CD4-positive, alpha-beta T cell treated with Interleukin-1 beta for 1 hour (primary cell): ENCODE results near the gene FLOT1.
A peak's percentile ranks its signal among the peaks of the same experiment; 100 is the strongest.
"Not testable (repeated sequence)": the region's sequence is repeated elsewhere in the genome, so short reads cannot be mapped to it uniquely, and the experiment has no call there.

Source experiments
- DNase-seq, 2 donors: peaks; one replicate each; pipeline ENCODE4 v3.0.0-alpha.2; 2020 to 2022

FLOT1 gene

GRCh38 chr6:30722280-30723112 lies 20.0 kb downstream of the FLOT1 start:
- DNase-seq = peak; percentile 79 to 86

GRCh38 chr6:30722025-30722279 lies 20.5 kb downstream of the FLOT1 start:
- peak; percentile 25 to 43 for DNase-seq

GRCh38 chr6:30721198-30722024 lies 21.1 kb downstream of the FLOT1 start:
- peak; percentile 94 to 95 for DNase-seq

GRCh38 chr6:30720738-30721197 lies 21.7 kb downstream of the FLOT1 start:
- peak; percentile 51 to 62 for DNase-seq

GRCh38 chr6:30719791-30720737 lies 22.4 kb downstream of the FLOT1 start, which contains the start of gene TUBB:
Gene TUBB, plus strand, starts transcription at chr6:30720352. Its CDS starts 155 bp downstream, at chr6:30720507.
- DNase-seq = peak; percentile 95 to 96

- no peak for DNase-seq
Measured at GRCh38 chr6:30719356-30719755, 23.1 kb downstream of the FLOT1 start.

- not testable (repeated sequence) for DNase-seq
Measured at GRCh38 chr6:30717845-30718720, 24.4 kb downstream of the FLOT1 start.

GRCh38 chr6:30717129-30717844 lies 25.2 kb downstream of the FLOT1 start, which contains the start of gene MDC1:
Gene MDC1, minus strand, starts transcription at chr6:30717281. Its CDS starts 2,106 bp downstream, at chr6:30715175.
- peak; percentile 100 for DNase-seq

- DNase-seq = no peak
Measured at GRCh38 chr6:30716879-30717128, 25.7 kb downstream of the FLOT1 start.

- DNase-seq = no peak
Measured at GRCh38 chr6:30714263-30714662, 28.2 kb downstream of the FLOT1 start.

GRCh38 chr6:30712441-30712945 lies 30.0 kb downstream of the FLOT1 start:
- no peak for DNase-seq

GRCh38 chr6:30711758-30712380 lies 30.6 kb downstream of the FLOT1 start:
- no peak for DNase-seq

- no peak for DNase-seq
Measured at GRCh38 chr6:30709101-30709868, 33.2 kb downstream of the FLOT1 start.

- DNase-seq = no peak
Measured at GRCh38 chr6:30707281-30707850, 35.1 kb downstream of the FLOT1 start.

GRCh38 chr6:30705620-30706019 lies 36.9 kb downstream of the FLOT1 start:
- no peak for DNase-seq

- DNase-seq = no peak
Measured at GRCh38 chr6:30703821-30704220, 38.7 kb downstream of the FLOT1 start.

GRCh38 chr6:30703011-30703410 lies 39.5 kb downstream of the FLOT1 start:
- DNase-seq = no peak

- DNase-seq = peak in 1 of 2 donors; percentile 21
Measured at GRCh38 chr6:30700340-30700739, 42.1 kb downstream of the FLOT1 start.

- DNase-seq = no peak
Measured at GRCh38 chr6:30696432-30696831, 46.1 kb downstream of the FLOT1 start.
